HG03354 (cell line): ENCODE data around the gene ASTN1.

Experiments
- ATAC-seq: cut with Tn5 transposase; IDR thresholded peaks from one replicate; pipeline ENCODE4 v1.9.1; 2021; ENCODE audit warnings: mild to moderate bottlenecking; ENCODE audit not compliant: unreplicated experiment, poor library complexity, severe bottlenecking

Gene ASTN1

DNA sequence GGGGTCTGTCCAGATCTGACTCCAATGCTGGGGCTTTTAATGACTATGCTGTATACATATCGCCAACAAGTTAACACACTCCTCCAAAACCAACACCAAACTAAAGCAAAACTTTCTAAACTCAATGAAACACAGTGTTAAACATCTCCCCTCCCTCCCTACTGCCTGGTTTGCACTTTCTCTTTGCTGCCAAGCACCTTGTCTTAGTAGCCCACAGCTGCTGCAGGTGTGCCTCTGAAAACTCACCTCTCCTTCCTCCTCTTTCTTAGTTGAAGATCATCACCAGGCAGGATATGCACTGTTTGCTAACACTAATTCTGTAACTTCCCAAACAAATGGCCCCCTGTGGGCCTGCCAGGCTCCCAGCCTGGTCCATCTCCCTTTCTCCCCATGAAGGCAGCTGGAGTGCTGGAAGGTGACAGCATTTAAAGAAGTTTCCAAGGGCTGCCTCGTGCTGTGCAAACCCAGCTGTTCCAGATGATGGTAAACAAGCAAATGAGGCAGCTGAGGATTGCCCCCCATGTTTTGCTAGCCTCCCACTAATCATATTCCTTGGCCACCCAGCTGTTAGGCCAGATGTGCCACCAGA is 213.7 kb downstream of the ASTN1 start:
- no peak for ATAC-seq

DNA sequence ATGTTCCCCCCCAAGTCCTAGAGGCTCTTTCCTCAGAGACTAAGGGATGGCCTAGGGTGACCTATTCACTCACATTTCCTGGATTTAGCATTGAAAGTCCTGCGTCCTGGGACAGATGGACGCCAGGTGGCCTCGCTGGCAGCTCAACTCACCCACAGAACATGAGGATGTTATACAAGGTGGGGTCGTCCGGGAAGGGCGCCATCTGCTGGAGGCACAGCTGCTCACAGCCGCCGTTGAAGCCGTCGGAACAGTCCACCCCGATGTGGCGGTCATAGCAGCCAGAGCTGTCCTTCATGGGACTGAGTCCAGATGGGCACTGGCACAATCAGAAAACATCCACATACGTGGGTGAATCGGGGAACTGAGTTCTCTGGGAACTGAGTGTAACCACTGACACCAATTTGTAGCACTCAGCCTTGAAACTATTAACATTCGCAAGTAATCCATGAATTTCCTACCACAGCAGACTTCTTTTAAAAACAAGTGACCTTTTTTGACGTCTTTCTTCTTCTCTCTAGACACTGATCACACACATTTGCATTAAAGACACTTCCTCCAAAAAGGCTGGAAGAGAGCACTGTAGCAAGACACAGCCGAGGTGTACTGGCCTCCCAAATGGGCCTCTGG is 215.4 kb downstream of the ASTN1 start:
- ATAC-seq = peak; percentile 74

DNA sequence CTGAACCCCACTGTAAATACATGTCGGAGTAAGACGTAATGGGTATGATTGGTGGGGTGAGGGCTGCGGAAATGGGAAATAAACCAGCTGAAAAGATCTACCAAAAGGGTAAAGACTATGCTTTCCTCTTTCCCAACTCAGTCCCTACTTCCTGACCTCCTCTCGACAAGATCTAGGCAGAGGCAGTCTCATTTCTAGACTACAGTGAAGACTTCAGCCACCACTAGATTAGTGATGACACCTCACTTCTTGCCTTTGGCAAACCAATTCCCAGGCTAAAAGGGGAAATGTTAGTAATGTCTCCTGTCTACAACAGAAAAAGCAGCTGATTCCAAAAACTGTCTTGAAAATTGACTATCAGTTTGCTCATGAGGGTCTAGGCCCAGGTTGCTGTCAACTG is 219.9 kb downstream of the ASTN1 start:
- ATAC-seq = no peak

DNA sequence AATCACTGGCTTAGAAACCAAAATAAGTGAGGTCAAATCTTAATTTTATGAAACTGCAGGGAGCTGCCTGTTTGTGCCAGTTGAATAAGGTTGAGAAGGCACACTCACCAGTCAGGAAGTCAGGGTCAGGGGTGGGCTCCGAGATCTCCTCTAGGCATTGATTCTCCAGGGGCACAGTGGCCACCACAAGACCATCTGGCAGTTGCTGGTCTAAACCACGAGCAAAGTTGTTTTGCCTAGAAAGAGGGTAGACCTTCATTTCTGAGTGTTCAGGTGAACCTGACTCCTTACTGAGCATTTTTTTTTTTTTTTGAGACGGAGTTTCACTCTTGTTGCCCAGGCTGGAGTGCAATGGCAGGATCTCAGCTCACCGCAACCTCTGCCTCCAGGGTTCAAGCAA is 220.7 kb downstream of the ASTN1 start:
- no peak for ATAC-seq

DNA sequence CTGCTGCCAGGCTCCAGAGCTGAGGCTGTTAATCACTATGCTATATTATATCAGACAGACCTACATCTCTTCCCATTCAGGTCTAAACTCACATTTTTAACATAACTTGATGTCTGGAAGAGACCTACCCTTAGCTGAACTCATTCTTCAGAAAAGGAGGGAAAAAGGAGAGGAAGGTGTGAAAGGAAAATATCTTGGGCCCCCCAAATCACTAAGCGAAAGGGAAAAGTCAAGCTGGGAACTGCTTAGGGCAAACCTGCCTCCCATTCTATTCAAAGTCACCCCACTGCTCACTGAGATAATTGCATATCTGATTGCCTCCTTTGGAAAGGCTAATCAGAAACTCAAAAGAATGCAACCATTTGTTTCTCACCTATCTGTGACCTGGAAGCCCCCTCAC is 222.2 kb downstream of the ASTN1 start:
- ATAC-seq = no peak

DNA sequence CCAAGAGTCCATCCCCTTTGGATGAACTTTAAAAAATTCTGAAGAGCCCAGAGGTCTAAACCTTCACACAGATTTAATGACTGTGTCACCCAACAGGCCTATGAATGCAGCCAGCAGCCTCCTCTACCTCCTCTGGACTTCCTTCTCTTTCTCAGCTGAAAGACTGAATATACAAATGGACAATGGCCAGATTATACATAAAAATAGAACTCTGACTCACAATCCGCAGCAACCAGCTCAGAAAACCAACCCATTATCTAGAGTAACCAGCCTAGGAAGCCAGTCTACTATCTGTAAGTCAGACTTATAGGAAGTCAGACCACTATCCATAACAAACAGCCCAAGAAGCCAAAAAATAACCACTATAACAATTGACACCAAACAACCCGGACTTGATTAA is 224.5 kb downstream of the ASTN1 start:
- no peak for ATAC-seq

DNA sequence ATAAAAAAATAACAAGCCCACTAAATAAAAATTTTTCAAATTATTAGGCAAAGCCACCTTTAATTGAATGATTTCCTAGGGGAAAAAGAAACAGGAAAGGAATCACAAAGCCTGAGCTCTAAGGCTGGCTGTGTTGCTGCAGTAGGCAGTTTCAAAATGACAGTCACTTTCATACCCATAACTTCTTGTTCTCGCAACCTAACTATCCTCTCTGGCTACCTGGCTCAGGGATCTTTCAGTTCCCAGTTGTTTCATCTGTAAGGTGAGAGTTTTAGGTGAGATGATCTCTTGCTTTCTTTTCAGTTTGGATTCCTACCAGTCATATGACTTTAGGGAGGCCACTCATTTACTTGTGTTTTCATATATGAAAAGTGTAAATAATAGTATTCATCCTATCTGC is 226.1 kb downstream of the ASTN1 start:
- no peak for ATAC-seq

DNA sequence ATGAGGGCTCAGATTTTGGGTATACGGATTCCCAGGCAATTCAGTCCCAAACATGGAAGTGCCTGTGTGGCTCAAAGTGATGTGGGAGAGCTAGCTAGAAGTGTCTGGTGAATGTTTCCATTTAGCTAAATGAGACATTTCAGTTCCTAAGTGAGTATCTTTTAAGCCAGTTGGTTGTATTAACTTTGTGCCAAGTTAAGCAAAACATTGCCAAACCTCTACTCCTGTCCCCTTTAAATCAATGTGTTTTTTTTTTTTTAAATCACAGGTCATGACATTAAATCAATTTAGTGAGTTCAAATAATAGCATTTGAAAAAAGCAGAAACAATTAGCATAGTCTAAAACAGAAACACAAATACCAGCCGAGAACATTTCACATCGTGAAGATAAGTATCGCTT is 230.1 kb downstream of the ASTN1 start:
- ATAC-seq = no peak

DNA sequence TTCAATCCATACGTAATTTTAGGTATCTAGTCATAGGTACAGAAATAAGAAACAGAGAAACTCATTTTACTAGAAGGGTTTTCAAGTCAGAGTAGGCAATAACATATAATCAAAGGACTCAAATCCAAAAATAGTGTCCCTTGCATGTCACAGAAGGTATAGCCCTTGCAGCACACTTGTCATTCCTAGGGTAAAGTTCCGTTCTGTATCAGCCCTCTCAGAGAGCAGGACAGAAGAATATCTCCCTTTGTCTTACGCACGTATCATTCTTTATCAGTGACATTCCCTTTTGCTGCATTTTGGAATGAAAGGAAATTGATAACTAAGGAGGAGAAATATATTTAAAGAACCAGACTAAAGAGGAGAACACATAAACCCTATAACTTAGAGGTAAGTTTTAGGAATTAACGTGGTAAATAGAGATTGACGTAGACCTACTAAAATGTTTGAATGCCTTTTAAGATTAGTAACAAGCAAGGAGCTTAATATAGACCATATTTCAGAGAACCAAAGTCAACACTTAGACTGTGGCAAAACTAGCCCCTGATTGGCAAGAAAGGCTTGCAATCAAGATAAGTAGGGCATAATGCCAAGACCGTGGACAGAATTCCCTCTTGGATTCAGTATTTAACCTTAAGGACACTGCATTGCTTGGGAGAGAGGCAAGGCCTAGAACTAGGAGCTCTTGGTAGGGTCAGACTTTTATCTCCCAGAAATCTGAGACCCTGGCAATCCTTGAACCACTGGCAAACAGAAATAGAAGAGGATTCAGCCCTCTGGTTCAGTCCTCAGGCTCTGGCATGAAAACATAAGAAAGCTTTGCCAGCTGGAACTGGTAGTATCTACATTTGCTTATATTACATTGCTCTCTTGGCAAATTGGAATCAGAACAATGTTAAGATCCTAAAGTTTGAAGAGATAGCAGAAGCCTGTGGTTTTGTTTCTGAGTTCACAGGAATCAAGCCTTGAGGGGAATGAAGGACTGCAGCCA is 232.1 kb downstream of the ASTN1 start:
- no peak for ATAC-seq

DNA sequence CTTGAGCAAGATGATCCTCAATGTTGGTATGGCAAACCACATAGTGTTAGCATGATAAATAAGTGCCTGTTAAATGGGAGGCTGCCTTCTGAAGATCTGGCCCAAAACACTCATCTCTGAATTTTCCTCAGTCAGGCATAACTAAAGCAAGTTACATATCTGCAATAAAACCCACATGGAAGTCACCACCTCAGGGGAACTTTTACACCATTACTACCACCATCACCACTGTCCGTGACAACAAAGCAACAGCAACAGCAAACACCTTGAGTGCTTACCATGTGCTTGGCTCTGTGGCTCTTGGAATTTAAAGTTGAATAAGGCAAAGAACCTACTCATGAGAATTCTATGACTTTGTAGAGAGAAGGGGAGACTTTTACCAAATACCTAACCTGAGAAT is 233.0 kb downstream of the ASTN1 start:
- no peak for ATAC-seq

DNA sequence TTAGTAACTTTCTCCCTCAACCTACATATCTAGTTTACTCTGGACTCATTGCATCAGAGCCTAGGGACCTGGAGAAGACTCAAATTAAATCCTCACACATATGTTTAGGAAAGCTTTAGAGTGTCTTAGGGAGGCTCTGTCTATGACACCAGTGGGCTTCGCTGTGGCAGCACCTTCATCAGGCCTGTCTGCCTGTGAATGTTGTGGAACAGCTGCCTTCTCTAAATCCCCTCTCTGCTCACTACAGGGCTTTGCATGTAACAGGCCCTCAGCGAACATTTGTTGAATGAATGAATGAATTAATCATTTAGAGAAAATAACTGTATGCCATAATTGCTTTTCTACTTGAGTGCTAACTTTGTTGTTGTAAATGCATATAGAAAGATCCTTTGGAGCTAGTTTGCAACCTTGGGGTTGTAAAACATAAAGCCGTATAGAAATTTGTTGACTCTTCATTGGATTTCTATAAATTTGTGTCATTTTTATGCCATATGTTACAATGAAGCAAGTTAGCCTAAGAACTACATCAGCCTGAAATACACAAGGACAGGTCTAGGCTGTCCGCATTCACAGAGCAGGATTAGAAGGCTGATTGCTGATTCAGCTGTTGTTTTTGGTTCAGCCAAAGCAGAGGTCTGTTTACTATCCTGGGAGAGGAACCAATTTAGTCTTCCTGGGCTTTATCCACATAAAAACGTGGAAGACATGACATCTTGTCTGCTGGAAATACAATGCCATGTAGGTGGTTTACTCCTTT is 238.0 kb downstream of the ASTN1 start:
- no peak for ATAC-seq

DNA sequence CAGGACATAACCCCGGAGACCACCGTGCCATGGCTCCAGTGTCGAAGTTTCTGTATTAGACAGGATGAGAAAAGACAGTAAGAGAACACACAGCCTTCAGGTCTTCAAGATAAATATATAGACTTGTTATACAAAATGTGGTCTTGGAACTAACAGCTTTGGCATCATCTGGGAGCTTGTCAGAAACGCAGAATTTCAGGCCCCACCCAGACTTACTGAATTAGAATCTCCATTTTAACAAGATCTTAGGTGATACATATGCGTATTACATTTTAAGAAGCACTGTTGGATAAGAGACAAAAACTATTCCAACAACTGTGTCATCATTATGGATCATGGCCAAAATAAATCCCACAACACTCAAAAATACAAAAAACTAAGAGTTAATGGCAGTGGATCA is 239.3 kb downstream of the ASTN1 start:
- ATAC-seq = no peak

DNA sequence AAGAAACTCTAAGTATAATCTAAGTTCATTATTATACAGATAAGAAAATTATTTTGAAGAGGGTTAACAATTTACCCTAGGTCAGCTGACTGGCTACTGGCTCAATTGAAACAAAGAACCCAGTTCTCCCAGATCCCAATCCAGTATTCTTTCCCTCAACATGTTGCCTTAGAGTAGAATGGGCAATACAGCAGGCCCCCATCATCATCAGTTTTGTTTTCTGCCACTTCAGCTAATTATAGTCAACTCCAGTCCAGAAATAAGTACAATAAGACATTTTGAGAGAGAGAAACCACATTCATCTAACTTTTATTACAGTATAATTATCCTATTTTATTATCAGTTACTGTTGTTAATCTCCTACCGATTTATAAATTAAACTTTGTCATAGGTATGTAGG is 241.2 kb downstream of the ASTN1 start:
- no peak for ATAC-seq

DNA sequence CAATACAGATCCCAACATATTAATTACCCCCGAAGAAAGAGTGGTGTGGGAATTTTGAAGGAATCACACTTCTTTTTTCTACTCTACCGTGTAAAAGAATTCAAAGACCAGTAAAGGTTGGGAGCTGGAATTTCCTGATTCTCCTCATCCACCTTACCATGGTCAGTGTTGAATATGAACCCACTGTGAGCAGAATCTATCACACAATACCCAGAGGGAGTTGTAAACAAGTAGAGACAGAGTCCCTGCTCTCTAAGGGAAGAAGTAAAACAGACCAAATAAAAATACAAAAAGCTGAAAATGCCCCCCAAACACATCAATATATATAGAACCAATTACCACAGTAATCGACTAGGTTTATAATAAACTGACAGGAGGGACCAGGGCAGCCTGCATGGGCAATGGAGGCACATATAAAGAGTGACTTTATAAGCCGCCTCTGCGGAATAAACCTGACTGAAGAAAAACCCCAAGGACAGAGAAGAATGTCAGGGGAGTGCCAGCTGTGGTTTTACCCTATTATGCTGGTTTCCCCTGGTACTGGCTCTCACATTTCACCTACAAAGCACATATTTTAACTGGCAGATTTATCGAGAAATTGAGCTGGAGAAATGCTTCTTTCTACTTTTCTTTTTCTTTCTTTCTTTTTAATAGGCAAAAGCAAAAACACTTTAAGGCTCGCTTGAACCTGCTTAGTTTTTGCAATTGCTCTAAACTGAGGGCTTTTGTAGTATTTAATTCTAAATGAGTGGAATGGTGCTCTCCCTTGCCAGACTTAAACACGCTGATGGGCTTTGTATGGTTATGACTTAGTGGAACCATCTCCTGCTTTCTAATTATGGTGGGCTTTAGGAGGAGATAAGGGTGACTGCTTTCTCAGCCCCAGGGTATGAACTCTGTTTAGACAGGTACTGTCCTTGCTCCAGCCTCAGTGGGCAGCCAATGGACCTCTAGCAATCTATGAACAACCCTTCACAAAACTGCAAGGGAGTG is 244.8 kb downstream of the ASTN1 start:
- no peak for ATAC-seq

DNA sequence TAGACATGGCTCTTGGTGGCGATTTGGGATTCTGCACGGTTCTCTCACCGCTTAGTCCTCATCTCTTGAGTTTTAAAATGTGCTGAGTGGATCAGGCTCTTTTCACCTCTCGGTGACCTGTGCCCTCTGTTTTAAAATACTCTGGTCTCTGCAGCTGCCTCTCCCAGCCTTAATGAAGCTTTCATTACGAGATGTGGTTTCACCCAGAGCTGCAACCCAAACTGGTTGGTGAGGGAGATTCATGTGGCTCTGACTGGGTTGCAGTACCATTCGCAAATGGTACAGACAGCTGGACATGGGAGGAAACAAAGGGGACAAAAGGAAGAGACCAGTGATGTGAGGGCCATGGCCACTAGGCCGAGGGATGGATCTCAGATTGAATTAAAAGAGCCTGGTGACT is 258.9 kb downstream of the ASTN1 start:
- ATAC-seq = no peak

DNA sequence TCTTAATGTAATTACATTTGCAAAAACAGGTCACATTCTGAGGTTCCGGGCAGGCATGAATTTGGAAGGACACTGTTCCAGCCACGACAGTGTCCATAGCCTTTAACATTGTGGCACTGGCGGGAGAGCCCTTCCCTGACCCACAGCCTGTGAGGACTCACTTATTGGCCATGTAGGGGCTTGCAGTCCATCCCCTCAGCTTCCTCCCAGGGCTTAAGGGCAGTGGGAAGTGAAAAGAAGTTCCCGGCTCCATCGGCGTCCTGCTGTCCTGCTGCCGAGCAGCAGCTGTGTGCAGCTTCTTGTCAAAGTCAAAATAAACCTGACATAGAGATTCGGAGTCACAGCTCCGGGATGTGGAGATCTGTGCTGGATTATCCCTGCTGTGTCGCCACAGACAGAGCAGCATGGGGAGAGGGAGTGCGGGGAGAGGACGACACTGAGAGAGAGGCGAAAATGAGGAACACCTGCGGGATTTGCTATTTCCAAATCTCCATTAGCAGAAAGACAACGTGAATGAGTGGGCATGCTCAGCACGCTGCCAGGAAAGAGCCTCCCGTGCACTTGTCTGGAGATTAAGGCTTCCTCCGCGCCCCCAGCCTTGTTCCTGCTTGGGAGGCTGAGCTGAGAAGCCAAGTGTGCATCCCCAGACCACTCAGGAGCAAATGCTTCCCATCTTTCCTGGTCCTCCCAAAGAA is 260.3 kb downstream of the ASTN1 start:
- no peak for ATAC-seq

DNA sequence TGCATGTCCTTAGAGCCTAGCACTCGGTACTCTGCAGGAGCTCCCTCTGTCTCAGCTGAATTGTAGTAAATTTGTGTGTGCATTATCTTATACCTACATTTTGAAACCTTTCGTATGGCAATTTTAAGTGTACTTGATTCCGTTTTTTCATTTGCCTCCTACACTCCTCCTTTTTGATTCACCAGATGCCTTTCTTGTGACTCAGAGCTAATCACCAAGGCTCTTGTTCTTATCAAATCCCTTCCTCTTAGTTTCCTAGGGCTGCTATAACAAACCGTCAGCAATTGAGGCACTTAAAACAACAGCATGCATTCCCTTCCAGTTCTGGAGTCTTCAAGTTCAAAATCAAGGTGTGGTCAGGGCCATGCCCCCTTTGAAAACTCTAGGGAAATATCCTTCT is 261.0 kb downstream of the ASTN1 start:
- ATAC-seq = no peak

DNA sequence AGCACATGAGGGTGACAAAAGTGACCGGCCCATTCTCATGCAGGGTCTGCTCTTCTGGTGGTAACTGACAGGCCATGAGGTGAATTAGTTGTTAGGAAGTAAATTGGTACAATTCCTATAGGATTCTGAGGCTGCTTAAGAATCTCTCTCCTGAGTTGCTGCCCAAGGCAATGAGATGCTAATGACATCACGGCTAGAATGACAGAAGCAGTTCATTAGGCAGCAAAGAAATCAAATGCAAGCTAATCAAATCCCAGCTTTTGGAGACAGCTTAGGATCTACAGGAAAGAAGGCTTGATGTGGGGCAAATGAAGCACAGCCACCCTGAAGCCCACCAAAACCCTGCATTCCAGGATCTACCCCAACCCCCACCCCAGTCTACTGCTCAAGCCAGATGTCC is 265.2 kb downstream of the ASTN1 start:
- no peak for ATAC-seq
